Astrocyte of the spinal cord (primary cell): ENCODE results near the gene ODAD3.
A peak's percentile ranks its signal among the peaks of the same experiment; 100 is the strongest.

Experiments used
- DNase-seq: peaks from one replicate; pipeline ENCODE4 v3.0.0; 2011; ENCODE audit warnings: low read depth, low spot score
- H3K4me3 ChIP-seq: 2 replicates; pipeline ENCODE4 v1.5.1; 2011; ENCODE audit warnings: low read depth, mild to moderate bottlenecking, low read length, moderate library complexity
- in situ Hi-C: cut with HindIII; loops from 2 replicates; pipeline ENCODE4 v1.10.0; 2017; ENCODE audit warnings: low sequenced_read_pairs
- TF ChIP-seq, protein P1 (sequence below): IDR thresholded peaks from 2 replicates; pipeline ENCODE4 v1.5.1; 2012; ENCODE audit warnings: low read depth, mild to moderate bottlenecking, low read length, inconsistent platforms

Gene ODAD3

DNA sequence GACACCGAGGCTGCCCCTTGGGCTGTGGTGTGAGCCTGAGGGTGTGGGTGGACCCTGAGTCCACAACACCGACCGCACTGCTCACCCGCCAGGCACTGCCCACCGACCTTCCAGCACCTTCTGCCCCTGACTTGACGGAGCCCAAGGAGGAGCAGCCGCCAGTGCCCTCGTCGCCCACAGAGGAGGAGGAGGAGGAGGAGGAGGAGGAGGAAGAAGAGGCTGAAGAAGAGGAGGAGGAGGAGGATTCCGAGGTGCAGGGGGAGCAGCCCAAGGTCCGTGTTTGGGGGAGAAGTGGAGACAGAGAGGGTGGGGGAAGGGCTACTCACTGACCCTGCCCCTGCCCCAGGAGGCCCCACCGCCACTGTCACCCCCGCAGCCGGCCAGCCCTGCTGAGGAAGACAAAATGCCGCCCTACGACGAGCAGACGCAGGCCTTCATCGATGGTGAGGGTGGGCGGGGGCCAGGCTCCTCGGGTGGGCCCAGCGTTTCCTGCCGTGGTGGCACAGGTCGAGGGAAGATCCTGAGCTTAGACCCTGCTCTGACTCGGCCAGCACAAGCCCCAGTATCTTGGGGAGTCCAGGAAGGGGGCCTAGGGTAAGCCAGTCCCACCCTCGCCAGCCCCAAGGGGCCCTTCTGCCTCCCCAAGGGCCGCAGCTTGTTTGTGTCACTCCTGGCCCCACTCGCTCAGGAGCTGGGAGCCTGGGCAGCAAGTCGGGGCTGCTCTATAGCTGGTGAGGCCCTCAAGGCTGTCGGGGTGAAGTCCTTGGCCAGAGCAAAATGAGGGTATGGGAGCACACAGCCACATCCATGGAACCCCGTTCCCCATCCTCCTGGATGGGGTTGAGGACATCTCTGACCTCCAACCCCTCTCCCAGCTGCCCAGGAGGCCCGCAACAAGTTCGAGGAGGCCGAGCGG is 12.7 kb upstream of the ODAD3 start:
- in situ Hi-C loops, result no loop called here

GRCh38 chr19:11446652-11447301 is 11.9 kb upstream of the ODAD3 start:
- in situ Hi-C loops, result no loop called here
- TF ChIP-seq, protein P1, sequence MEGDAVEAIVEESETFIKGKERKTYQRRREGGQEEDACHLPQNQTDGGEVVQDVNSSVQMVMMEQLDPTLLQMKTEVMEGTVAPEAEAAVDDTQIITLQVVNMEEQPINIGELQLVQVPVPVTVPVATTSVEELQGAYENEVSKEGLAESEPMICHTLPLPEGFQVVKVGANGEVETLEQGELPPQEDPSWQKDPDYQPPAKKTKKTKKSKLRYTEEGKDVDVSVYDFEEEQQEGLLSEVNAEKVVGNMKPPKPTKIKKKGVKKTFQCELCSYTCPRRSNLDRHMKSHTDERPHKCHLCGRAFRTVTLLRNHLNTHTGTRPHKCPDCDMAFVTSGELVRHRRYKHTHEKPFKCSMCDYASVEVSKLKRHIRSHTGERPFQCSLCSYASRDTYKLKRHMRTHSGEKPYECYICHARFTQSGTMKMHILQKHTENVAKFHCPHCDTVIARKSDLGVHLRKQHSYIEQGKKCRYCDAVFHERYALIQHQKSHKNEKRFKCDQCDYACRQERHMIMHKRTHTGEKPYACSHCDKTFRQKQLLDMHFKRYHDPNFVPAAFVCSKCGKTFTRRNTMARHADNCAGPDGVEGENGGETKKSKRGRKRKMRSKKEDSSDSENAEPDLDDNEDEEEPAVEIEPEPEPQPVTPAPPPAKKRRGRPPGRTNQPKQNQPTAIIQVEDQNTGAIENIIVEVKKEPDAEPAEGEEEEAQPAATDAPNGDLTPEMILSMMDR, result peak; percentile 76
- DNase-seq, result no peak

More for the DNA sequence above, 12.7 kb upstream of the ODAD3 start:
- TF ChIP-seq, protein P1, result no peak
- H3K4me3 ChIP-seq, result no peak overlapping the region
- DNase-seq, result no peak

DNA sequence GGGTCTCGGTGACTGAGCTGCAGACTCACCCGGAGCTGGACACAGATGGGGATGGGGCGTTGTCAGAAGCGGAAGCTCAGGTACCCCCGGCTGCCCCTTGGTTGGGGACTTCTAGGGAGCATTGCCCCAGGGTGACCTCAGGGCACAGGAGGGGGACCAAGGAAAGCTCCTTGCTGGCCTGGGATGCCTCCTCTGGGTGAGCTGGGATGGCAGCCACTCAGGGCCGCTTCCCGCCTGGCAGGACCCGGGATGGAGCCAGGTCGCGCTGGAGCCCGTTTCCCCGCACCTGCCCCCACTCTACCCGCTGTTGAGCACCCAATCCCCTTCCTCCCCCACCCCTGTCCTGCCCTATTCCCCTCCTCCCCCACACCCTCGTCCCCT is 11.3 kb upstream of the ODAD3 start:
- TF ChIP-seq, protein P1, result no peak
- no peak for DNase-seq
- in situ Hi-C loops, result no loop called here
- H3K4me3 ChIP-seq, result no peak overlapping the region

More at GRCh38 chr19:11446652-11447301, 11.9 kb upstream of the ODAD3 start:
- H3K4me3 ChIP-seq, result no peak overlapping the region

DNA sequence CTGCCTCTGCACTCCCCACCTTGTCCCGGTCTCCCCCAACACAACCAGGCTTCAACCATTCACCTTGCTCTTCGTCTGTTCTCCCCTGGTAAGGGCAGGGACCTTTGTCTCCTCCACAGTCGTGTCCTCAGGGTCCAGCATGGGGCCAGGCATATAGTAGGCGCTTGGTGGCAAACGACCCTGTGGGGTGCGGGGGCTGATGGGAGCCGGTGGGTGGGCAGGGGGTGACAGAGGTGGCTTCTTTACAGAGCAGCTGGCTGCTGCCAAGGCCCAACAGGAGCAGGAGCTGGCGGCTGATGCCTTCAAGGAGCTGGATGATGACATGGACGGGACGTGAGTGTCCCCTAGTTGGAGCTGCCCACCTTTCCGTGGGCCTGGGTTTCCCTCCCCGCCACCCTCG is 10.2 kb upstream of the ODAD3 start:
- no peak overlapping the region for H3K4me3 ChIP-seq
- in situ Hi-C loops, result no loop called here
- no peak for DNase-seq
- TF ChIP-seq, protein P1, result no peak

GRCh38 chr19:11444059-11444458 is 9.1 kb upstream of the ODAD3 start:
- TF ChIP-seq, protein P1, result no peak
- DNase-seq, result no peak
- in situ Hi-C loops, result no loop called here
- no peak overlapping the region for H3K4me3 ChIP-seq

DNA sequence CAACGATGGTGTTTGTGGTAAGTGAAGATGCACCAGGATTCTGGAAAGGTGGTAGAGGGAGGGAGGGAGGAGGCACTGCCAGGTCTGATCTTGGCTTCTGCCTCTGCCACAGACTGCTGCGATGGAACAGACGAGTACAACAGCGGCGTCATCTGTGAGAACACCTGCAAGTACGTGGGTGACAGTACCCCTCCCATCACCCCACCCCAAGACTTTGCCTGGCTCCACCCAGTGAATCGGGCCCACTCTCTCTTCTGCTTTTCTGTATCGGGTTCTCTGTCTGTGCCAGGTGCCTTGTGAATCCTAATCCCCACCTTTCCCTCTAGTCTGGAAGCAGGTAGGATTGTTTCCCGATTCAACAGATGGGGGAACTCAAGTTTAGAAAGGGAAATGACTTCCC is 3.0 kb upstream of the ODAD3 start:
- in situ Hi-C loops, result no loop called here
- no peak for DNase-seq
- no peak overlapping the region for H3K4me3 ChIP-seq

More for the DNA sequence above, 3.0 kb upstream of the ODAD3 start:
- TF ChIP-seq, protein P1, result no peak
